GM21447 (cell line): ENCODE measurements around the gene STEEP1.

Source experiments
- ATAC-seq: cut with Tn5 transposase; IDR thresholded peaks from one replicate; pipeline ENCODE4 v1.9.1; 2021; ENCODE audit not compliant: unreplicated experiment

The STEEP1 gene

DNA sequence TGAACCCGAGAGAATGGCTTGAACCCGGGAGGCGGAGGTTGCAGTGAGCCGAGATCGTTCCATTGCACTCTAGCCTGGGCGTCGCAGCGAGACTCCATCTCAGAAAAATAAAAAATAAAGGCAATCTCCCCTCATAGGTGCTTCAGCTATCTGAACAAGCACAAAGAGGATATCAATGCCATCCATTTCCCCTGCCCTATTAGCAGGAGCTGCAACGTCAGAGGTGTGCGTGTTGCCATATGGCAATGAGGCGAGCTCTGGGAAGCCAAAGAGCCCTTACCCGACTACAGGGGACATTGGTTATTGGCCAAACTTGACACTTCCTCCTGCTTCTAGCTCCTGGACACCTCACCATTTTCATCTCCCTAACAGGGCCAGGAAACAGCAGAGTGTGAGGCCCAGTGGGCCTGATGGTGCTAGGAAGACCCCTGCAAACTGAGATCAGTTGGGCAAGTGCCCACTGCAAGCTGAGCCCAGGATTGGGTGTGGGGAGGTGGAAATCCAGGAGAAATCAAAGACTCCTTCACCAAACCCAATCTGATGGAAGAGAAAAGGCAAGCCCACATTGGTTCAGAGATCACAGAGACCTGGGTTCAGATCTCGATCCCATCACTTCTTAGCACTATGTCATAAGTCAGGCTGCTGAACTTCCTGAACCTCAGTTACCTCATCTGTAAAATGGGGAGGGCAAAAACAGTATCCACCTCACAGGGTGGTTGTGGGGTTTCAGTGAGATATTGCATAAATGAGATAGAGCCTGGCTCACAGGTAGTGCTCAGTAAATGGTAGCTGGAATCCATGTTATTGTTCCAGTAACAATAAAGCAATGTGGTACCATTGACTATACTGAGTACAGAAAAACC lies 75.8 kb downstream of the STEEP1 start:
- no peak for ATAC-seq

DNA sequence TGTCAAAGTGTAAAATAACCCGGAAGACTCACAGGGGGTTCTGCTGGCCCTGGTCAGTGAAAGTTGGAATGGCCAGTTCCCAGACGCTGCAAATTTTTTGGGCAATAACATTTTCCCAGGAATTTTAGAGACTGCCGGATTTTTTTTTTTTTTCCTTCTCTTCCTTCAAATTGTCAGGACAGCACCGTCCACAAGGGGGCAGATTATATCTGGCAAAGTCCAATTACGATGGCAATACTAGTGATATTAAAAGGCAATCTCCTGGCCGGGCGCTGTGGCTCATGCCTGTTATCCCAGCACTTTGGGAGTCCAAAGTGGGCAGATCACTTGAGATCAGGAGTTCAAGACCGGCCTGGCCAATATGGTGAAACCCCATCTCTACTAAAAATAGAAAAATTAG lies 76.5 kb downstream of the STEEP1 start:
- ATAC-seq = no peak
